Gastroesophageal sphincter (tissue), 4 donors: ENCODE measurements around the gene HSPBAP1. TPM values are rescaled to one million over a fixed set of nuclear protein-coding genes. Genes with fewer than 3 reads are reported as not detected.

Experiments used
- ATAC-seq: fragments of 150-250 bp; one replicate; pipeline ENCODE4 v1.9.1; 2016; ENCODE audit warnings: mild to moderate bottlenecking, moderate library complexity
- H3K27ac ChIP-seq, 4 donors: fragments of 200-600 bp; sonication (generic) in 3 of 4; 1 replicate in 3 of 4; 2 replicates in 1 of 4; pipeline ENCODE4 v1.5.1; 2016 to 2019
- H3K27me3 ChIP-seq: fragments of 200-600 bp; sonication (generic); one replicate; pipeline ENCODE4 v1.5.1; 2019
- H3K36me3 ChIP-seq, 2 donors: fragments of 200-600 bp; sonication (generic); one replicate each; pipeline ENCODE4 v1.5.1; 2019; ENCODE audit warnings: control low read depth in 1 of 2
- H3K4me1 ChIP-seq, 3 donors: fragments of 200-600 bp; sonication (generic); 1 replicate in 2 of 3; 2 replicates in 1 of 3; pipeline ENCODE4 v1.5.1; 2016 to 2019; ENCODE audit warnings: control low read depth in 2 of 3
- H3K4me3 ChIP-seq, 2 donors: fragments of 200-600 bp; sonication (generic); one replicate each; pipeline ENCODE4 v1.5.1; 2019; ENCODE audit warnings: mild to moderate bottlenecking in 1 of 2, moderate library complexity in 1 of 2
- H3K9me3 ChIP-seq, 3 donors: fragments of 200-600 bp; sonication (generic); one replicate each; pipeline ENCODE4 v1.5.1; 2017 to 2019; ENCODE audit warnings: control low read depth in 2 of 3
- CTCF ChIP-seq, 4 experiments: fragments of 200-600 bp in 2 of 4; fragments of 450-650 bp in 2 of 4; sonication (generic) in 1 of 4; IDR thresholded peaks; one replicate each; pipeline ENCODE4 v1.5.1; 2017 to 2019; ENCODE audit warnings: antibody characterized with exemption in 4 of 4, mild to moderate bottlenecking in 2 of 4, moderate library complexity in 2 of 4
- EP300 ChIP-seq: sonication (generic); formaldehyde crosslinking; IDR thresholded peaks from one replicate; pipeline ENCODE4 v1.6.1; 2017; ENCODE audit warnings: antibody characterized with exemption, mild to moderate bottlenecking
- POLR2A ChIP-seq, 2 donors: fragments of 450-650 bp; IDR thresholded peaks; one replicate each; pipeline ENCODE4 v1.6.1; 2017; ENCODE audit warnings: antibody characterized with exemption in 2 of 2, mild to moderate bottlenecking in 2 of 2, moderate library complexity in 1 of 2
- POLR2AphosphoS5 ChIP-seq: sonication (generic); formaldehyde crosslinking; IDR thresholded peaks from one replicate; pipeline ENCODE4 v1.6.1; 2017; ENCODE audit warnings: antibody characterized with exemption
- WGBS, 2 donors: methylation state at CpG; one replicate each; pipeline ENCODE4 v1.1.5; 2018; ENCODE audit warnings: low coverage in 1 of 2; 5-methylcytosine and 5-hydroxymethylcytosine counted together
- total RNA-seq, 4 donors: library from RNA; depleted of rRNA; stranded (reverse); fragments of >200 nt; gene quantifications; one replicate each; pipeline ENCODE4 v1.1.0, GENCODE V29; 2016

The HSPBAP1 gene
- total RNA-seq, 4 donors from 2014 or later: 7.0 to 18.5 (median 9.6) TPM

GRCh38 chr3:122730240-122730639 lies 63.4 kb downstream of the HSPBAP1 start:
- H3K27ac ChIP-seq: no peak overlapping the region
- TF ChIP-seq POLR2AphosphoS5 (no peak), EP300 (no peak), CTCF (IDR thresholded peaks at IDR 0.05) (no peak), POLR2A (IDR thresholded peaks at IDR 0.05) (no peak)
- no peaks in the 10 kb centered on the region for H3K27me3 ChIP-seq
- no peak overlapping the region for H3K4me3 ChIP-seq
- no peaks in the 10 kb centered on the region for H3K9me3 ChIP-seq
- ATAC-seq: no peak
- 48 to 87% methylated on average over 2 to 4 of the region's 4 CpGs for WGBS, 2 donors
- no peaks in the 10 kb centered on the region for H3K4me1 ChIP-seq
- H3K36me3 ChIP-seq: peaks cover 0 to 45% of the 10 kb centered on the region in 2 donors

GRCh38 chr3:122728756-122729514 lies 64.7 kb downstream of the HSPBAP1 start:
- whole genome bisulfite sequencing, 2 donors: 98 to 99% methylated on average over 5 to 6 of the region's 8 CpGs
- Histone ChIP-seq H3K9me3 (no peaks in the 10 kb centered on the region), H3K27me3 (no peaks in the 10 kb centered on the region), H3K4me1 (no peaks in the 10 kb centered on the region), H3K36me3 (peaks cover 0 to 44% of the 10 kb centered on the region in 2 donors), H3K27ac (no peak overlapping the region), H3K4me3 (no peak overlapping the region)
- no peak for ATAC-seq
- TF ChIP-seq EP300 (no peak), POLR2AphosphoS5 (no peak), POLR2A (IDR thresholded peaks at IDR 0.05) (no peak), CTCF (IDR thresholded peaks at IDR 0.05) (no peak)

GRCh38 chr3:122728186-122728585 lies 65.4 kb downstream of the HSPBAP1 start:
- H3K27me3 ChIP-seq: no peaks in the 10 kb centered on the region
- no peaks in the 10 kb centered on the region for H3K4me1 ChIP-seq
- H3K4me3 ChIP-seq: no peak overlapping the region
- no peak overlapping the region for H3K27ac ChIP-seq
- 96 to 97% methylated on average over 3 of the region's 3 CpGs for WGBS, 2 donors
- ATAC-seq: no peak
- TF ChIP-seq POLR2A (IDR thresholded peaks at IDR 0.05) (no peak), POLR2AphosphoS5 (no peak), CTCF (IDR thresholded peaks at IDR 0.05) (no peak), EP300 (no peak)
- H3K36me3 ChIP-seq: peaks cover 0 to 38% of the 10 kb centered on the region in 2 donors
- H3K9me3 ChIP-seq: no peaks in the 10 kb centered on the region

- Histone ChIP-seq H3K4me1 (no peaks in the 10 kb centered on the region), H3K27ac (no peak overlapping the region), H3K27me3 (no peaks in the 10 kb centered on the region), H3K9me3 (no peaks in the 10 kb centered on the region), H3K4me3 (no peak overlapping the region), H3K36me3 (peaks cover 0 to 37% of the 10 kb centered on the region in 2 donors)
- WGBS, 2 donors: 94 to 98% methylated on average over 5 to 8 of the region's 9 CpGs
- TF ChIP-seq CTCF (IDR thresholded peaks at IDR 0.05): no peak
- no peak for TF ChIP-seq POLR2AphosphoS5
- TF ChIP-seq EP300: no peak
- TF ChIP-seq POLR2A (IDR thresholded peaks at IDR 0.05): no peak
- ATAC-seq: no peak
Measured at GRCh38 chr3:122727766-122728165, 65.9 kb downstream of the HSPBAP1 start.

GRCh38 chr3:122727294-122727693 lies 66.3 kb downstream of the HSPBAP1 start:
- H3K9me3 ChIP-seq: no peaks in the 10 kb centered on the region
- no peak overlapping the region for H3K4me3 ChIP-seq
- H3K36me3 ChIP-seq: peaks cover 0 to 40% of the 10 kb centered on the region in 2 donors
- 95 to 100% methylated on average over 2 to 3 of the region's 3 CpGs for WGBS, 2 donors
- no peaks in the 10 kb centered on the region for H3K27me3 ChIP-seq
- H3K4me1 ChIP-seq: no peaks in the 10 kb centered on the region
- no peak overlapping the region for H3K27ac ChIP-seq
- TF ChIP-seq CTCF (IDR thresholded peaks at IDR 0.05) (no peak), POLR2AphosphoS5 (no peak), POLR2A (IDR thresholded peaks at IDR 0.05) (no peak), EP300 (no peak)
- ATAC-seq: no peak
